ENCODE results near the gene APOL6. TPM values are rescaled to one million over a fixed set of nuclear protein-coding genes. Genes with fewer than 3 reads are reported as not detected.
"Not testable (repeated sequence)": the region's sequence is repeated elsewhere in the genome, so short reads cannot be mapped to it uniquely, and the experiment has no call there.

APOL6 gene
- total RNA-seq, 1 donor from 2014 or later = 4.8 TPM

DNA sequence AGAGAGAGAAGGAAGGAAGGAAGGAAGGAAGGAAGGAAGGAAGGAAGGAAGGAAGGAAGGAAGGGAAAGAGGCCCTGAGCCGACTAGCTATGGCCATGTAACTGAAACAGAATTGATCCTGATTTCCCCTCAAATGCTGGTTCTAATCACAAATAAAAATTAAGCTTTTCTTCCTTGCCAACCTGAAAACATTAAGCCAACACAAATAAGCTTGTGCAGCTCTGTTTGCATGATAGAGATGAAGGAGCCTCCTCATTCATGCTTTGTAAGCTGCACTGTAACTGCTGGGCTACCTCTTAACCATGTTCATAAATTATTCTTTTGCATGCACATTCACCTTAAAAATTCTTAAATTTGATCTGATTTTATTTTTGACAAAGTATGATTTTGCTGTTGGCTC, 41.8 kb downstream of the APOL6 start:
- H3K4me3 ChIP-seq = no peak overlapping the region
- H3K4me1 ChIP-seq = no peaks in the 10 kb centered on the region
- no peaks in the 10 kb centered on the region for H3K9me3 ChIP-seq (replicated peaks)
- no peak for DNase-seq
- TF ChIP-seq, protein P1, sequence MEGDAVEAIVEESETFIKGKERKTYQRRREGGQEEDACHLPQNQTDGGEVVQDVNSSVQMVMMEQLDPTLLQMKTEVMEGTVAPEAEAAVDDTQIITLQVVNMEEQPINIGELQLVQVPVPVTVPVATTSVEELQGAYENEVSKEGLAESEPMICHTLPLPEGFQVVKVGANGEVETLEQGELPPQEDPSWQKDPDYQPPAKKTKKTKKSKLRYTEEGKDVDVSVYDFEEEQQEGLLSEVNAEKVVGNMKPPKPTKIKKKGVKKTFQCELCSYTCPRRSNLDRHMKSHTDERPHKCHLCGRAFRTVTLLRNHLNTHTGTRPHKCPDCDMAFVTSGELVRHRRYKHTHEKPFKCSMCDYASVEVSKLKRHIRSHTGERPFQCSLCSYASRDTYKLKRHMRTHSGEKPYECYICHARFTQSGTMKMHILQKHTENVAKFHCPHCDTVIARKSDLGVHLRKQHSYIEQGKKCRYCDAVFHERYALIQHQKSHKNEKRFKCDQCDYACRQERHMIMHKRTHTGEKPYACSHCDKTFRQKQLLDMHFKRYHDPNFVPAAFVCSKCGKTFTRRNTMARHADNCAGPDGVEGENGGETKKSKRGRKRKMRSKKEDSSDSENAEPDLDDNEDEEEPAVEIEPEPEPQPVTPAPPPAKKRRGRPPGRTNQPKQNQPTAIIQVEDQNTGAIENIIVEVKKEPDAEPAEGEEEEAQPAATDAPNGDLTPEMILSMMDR (IDR thresholded peaks at IDR 0.05; ENCODE audit: borderline replicate concordance) = no peak
- H3K27me3 ChIP-seq (ENCODE audit: low read depth) = no peaks in the 10 kb centered on the region
- H3K36me3 ChIP-seq = no peaks in the 10 kb centered on the region
- intact Hi-C loops (cut with micrococcal nuclease) = no loop called here
- H3K27ac ChIP-seq (replicated peaks) = no peak overlapping the region

DNA sequence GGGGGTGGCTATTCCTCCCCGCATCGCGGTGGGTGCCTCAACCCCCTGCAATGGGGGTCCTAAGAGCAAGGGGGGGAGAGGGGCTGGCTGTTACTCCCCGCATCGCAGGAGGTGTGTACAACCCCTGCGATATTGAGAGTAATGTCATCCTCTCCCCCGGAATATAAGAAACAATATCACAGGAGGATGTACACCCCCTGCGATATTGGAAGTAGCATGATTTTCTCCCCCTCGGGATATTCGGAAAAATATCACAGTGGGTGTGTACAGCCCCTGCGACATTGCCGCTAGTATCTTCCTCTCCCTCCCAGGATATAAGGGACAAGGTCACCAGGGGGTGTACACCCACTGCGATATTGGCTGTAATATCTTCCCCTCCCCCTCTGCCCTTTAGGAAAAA, 47.0 kb downstream of the APOL6 start:
- Histone ChIP-seq H3K4me3 (no peak overlapping the region), H3K36me3 (no peaks in the 10 kb centered on the region), H3K9me3 (replicated peaks) (no peaks in the 10 kb centered on the region), H3K27ac (replicated peaks) (no peak overlapping the region), H3K27me3 (ENCODE audit: low read depth) (no peaks in the 10 kb centered on the region), H3K4me1 (no peaks in the 10 kb centered on the region)
- TF ChIP-seq, protein P1 (IDR thresholded peaks at IDR 0.05; ENCODE audit: borderline replicate concordance) = no peak
- no peak for DNase-seq
- intact Hi-C loops (cut with micrococcal nuclease) = no loop called here

DNA sequence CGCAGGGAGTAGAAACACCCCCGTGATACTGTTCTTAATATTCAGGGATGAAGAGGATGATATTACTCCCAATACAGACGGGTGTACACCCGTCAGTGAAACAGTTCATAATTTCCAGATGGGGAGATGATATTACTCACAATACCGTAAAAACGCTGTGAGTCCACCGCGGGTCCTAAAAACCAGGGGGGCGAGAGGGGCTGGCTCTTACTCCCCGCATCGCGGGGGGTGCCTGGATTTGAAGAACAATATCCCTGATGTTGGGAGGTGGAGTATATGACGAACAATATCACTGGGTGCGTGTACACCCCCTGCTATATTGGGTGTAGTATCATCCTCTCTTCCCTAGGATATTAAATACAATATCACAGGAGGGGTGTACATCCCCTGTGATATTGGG, 48.9 kb downstream of the APOL6 start:
- no peaks in the 10 kb centered on the region for H3K9me3 ChIP-seq (replicated peaks)
- H3K27me3 ChIP-seq (ENCODE audit: low read depth) = no peaks in the 10 kb centered on the region
- H3K27ac ChIP-seq (replicated peaks) = no peak overlapping the region
- no peaks in the 10 kb centered on the region for H3K4me1 ChIP-seq
- no peak overlapping the region for H3K4me3 ChIP-seq
- no peak for DNase-seq
- TF ChIP-seq, protein P1 (IDR thresholded peaks at IDR 0.05; ENCODE audit: borderline replicate concordance) = no peak
- H3K36me3 ChIP-seq = no peaks in the 10 kb centered on the region
- intact Hi-C loops (cut with micrococcal nuclease) = no loop called here

DNA sequence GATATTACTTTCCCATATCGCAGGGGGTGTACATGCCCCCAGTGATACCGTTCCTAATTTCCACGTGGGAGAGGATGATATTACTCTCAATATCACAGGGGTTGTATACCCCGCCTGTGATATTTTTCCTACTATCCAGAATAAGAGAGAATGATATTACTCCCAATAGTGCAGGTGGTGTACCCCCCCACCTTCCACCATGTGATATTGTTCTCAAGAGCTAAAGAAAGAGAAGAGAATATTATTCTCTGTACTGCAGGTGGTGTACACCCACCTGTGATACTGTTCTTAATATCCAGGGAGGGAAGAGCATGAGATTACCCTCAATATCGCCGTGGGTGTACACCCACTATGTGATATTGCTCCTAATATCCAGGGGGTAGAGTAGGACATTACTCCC, 51.6 kb downstream of the APOL6 start:
- DNase-seq; intact Hi-C loops (cut with micrococcal nuclease); H3K4me3 ChIP-seq; H3K4me1 ChIP-seq; H3K27me3 ChIP-seq (ENCODE audit: low read depth); H3K36me3 ChIP-seq; H3K27ac ChIP-seq (replicated peaks); H3K9me3 ChIP-seq (replicated peaks): not testable (repeated sequence)

DNA sequence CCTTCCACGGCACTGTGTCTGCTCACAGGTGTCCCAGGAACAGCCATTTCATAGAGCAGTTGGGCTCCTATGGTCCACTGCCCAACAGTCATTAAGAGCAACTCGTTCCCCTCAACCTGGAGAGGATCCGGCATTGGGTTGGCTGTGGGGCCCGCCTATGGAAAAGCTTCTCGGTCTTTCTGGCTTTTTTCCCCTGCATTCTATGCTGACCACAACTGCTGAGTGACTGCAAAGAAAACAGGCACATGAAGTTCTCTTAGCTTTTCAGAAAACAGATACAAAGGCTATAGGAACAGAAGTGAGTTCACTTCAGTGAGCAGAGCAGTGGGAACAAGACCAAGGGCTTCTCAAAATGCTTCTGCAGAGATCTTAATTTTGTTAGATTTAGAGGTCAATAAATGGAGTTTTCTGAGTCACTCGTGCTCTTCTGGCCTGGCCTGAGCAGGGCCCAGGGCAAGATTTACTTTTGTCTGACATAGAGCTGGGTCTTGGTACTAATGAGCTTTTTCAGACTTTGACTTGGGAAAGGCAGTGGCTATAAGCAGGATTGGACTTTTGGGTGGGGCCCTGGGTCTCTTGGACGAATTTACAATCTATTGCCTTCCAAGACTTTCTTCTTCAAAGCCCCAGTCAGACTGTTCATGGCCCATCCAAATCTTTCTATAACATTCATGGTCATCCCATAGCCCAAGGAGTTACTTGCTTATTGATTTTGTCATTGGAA, 55.8 kb downstream of the APOL6 start:
- Histone ChIP-seq H3K36me3 (no peaks in the 10 kb centered on the region), H3K27ac (replicated peaks) (no peak overlapping the region), H3K4me3 (no peak overlapping the region), H3K4me1 (no peaks in the 10 kb centered on the region), H3K27me3 (ENCODE audit: low read depth) (no peaks in the 10 kb centered on the region), H3K9me3 (replicated peaks) (no peaks in the 10 kb centered on the region)
- DNase-seq = no peak
- TF ChIP-seq, protein P1 (IDR thresholded peaks at IDR 0.05; ENCODE audit: borderline replicate concordance) = no peak
- intact Hi-C loops (cut with micrococcal nuclease) = no loop called here

DNA sequence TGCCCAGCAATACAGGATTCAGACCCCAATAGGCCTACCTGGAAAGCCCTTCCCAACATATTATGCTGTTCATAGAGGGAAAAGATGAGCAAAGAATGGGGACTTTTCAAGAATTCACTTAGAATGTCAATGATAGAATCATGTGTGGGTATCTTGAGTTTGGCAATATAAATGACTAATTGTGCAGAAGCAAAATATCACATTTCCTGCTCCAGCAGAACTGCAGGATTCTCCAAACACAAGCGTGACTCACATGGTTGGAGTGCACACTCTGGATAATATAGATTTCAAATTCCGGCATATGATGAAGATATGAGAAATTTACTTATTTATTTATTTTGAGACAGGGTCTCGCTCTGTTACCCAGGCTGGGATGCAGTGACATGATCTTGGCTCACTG, 56.9 kb downstream of the APOL6 start:
- Histone ChIP-seq H3K36me3 (no peaks in the 10 kb centered on the region), H3K4me3 (no peak overlapping the region), H3K4me1 (no peaks in the 10 kb centered on the region), H3K9me3 (replicated peaks) (no peaks in the 10 kb centered on the region), H3K27ac (replicated peaks) (no peak overlapping the region), H3K27me3 (ENCODE audit: low read depth) (no peaks in the 10 kb centered on the region)
- intact Hi-C loops (cut with micrococcal nuclease) = no loop called here
- TF ChIP-seq, protein P1 (IDR thresholded peaks at IDR 0.05; ENCODE audit: borderline replicate concordance) = no peak
- no peak for DNase-seq

Measured in left ventricle myocardium inferior (tissue), 1 donor.